GM04503 (cell line): Measurements from ENCODE around the gene SRC.

Experiments used
- DNase-seq: peaks from one replicate; pipeline ENCODE4 v3.0.0-alpha.2; 2012; ENCODE audit warnings: low read depth

SRC gene

DNA sequence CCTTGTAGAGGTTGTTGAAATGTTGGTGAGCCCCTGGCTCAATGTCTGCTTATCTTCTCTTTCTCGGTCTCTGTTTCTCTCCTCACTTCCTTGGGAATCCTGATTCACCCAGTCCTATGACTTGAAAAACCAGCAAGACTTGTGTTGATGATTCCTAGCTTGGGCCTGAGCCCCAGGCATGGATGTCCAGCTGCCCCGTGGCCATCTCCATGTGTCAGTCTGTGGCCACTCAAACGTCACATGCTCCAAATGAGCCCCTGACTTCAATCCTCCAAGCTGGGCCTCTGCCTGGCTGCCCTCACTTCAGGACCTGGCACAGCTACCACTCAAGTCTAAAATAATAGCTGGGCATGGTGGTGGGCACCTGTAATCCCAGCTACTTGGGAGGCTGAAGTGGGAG lies 81.0 kb downstream of the SRC start:
- DNase-seq, result no peak

- DNase-seq, result no peak
Measured at GRCh38 chr20:37430044-37430443, 84.1 kb downstream of the SRC start.

DNA sequence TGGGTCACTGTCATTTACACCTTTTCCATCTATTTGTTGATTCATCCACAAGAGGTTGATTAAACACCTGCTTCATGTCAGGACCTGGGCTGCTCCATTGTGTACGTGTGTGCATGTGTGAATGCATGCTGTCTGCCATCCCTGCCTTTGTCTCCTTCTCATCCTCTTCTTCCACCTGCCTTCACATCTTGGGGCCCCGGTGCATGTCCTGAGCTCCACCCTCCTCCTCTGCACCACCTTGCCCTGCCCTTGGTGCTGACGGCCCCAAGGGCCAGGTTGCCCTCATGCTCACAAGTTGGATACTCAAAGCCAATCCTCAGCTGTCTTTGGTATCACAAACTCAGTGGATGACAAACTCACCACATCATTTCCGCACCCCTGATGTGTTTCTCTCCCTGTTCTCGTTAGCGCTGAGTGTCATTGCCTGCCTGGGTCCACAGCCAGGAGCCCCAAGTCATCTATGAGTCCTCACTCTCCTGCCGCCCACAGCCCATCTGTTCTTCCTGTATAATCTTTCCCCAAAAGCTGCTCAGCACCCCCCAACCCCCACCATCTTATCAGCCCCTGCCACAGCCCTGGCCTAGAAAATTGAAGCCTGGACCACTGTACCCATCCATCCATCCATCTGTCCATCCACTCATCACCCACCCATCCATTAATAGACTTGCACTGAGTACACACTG lies 85.0 kb downstream of the SRC start:
- no peak for DNase-seq

DNA sequence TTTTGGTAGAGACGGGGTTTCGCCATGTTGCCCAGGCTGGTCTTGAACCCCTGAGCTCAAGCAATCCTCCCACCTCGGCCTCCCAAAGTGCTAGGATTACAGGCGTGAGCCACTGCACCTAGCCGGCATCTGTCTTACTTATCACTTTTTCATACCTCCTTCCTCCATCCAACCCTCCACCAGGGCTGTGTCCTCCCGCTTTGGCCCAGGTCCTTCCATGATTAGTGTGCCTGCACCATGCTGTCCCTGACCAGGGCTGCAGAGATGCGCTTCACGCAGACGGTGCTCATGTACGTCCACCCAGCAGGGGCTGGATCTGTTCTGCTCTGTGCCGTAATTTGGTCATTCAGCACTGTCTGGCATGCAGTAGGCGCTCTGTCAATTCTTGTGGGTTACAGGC lies 85.8 kb downstream of the SRC start:
- no peak for DNase-seq

DNA sequence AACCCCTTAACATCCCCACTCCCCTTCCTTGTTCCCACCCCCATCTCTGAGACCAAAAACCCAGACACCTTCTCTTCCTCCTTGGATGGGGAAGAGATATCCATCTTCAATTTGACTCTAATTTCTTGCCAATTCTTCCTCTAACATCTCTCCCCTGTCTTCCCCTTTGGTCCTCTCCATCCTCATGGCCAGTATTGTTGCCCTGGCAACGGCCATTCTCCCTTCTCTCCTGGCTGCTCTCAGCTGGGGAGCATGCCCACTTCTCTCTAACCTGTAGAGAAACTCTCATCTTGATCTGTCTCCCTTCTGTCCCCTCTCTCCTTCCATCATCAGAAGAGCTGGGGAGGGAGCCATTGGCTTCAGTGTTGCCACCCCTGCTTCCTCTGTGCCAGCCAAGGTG lies 86.7 kb downstream of the SRC start:
- DNase-seq, result no peak

DNA sequence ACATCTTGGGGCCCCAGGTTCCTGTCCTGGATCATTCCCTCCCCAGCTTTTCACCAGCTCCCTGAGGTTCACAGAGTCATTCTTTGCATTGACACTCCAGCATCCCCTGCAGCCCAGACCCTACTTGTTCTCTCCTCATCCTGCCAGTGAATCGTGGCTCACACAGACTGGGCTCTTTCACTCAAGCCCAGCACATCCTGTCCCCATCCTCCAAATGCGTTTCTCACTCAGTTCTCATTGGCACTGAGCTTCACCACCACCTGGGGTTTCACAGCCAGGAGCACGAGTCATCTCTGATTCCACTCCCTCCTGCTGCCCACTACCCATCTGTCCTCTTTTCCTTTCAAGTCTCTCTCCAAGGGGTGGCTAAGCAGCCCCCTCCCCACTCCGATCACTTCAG lies 89.7 kb downstream of the SRC start:
- DNase-seq, result no peak

DNA sequence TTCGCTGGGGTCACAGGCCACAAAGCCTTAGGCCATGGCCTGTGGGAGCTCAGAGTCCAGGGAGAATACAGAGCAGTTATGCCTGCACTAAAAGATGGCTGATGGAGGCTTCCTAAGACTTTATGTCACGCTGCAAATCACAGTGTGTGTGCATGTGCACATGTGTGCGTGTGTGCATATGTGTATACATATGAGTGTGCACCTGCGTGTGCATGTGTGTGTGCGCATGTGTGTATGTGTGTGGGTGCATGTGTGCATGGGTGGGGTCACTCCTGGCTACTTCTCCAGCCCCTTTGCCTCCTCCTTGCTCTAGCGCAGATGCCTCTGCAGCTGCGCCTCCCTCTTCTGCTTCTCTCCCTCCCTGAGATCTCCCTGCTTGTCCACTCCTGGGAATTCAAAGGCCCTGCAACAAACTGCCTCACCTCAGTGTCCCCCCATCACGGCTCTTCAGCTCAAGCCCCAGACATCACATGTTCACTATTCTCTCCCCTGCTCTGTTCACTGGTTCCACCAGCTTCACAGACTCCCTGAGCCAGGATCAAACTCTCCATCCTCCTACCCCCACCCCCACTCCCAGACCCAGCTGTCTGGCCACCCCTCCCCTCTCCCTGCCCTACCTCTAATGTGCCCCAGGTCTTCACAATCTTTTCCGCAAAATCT lies 90.7 kb downstream of the SRC start:
- no peak for DNase-seq

DNA sequence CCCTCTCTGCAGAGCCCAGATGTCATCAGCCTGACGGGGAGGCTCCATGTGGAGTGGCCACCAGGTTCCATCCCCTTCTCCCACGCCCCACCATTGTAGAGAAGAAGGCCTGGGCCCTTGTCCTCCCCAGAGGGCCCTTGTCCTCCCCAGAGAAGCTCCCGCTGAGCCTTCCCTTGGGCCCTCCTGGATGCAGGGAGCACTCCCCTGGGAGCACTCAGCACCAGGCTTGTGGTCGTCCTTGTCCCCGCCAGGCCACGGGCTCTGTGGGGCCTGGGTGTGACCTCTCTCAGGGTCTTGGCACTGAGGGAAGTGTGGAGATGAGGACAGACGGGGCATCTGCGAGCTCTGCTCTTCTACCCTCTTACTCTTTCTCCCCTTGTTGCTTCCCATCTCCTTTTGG lies 91.7 kb downstream of the SRC start:
- no peak for DNase-seq

- no peak for DNase-seq
Measured at GRCh38 chr20:37438464-37439222, 92.7 kb downstream of the SRC start.

DNA sequence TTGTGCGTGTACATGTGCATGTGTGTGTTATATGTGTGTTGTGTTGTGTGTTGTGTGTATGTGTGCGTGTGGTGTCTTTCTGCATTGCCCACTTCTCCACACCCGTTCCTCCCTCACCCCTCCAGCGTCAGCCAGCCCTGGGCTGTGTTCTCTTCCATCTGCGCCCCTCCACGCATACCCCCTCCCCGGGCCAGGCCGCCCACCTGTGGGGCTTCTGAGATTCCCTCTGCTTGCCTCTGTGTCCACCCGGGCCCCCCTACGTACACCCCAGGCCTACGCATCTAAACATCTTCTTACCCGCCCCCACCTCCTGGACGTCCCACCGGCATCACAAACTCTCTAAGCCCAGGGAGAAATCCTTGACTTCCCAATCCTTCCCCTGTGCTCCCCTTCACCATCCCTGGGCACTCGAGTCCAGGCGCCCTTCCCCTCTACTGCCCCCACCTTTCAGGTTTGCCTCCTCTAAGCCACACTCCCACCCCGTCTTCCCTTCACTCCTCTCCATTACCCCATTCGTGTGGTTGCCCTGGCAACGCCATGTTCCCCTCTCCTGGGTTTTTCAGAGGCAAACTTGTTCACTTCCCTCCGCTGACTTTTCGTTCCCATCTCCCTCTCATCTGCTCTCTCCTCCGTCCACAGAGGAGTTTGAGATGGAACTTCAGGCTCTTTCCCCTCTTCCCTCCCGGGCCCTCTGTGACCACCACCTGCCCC lies 93.4 kb downstream of the SRC start:
- DNase-seq, result no peak

DNA sequence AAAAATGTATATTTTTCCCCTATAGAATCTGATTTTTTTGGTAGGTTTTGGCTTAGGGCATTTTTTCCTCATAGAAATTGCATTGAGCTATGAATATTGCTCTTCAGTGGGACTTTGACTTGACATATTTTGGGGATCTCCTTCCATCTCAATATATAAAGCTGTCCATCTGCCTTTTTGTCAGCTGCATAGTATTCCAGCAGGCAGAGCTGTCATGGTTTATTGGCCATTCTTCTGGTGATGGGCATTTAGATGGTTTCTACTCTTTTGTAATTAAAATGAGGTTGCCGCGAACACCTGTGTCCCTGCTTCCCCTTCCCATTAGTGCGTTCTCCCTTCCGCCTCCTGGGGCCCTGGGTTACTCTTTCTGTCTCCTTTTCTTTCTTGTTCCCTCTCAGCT lies 95.1 kb downstream of the SRC start:
- DNase-seq, result no peak

- no peak for DNase-seq
Measured at GRCh38 chr20:37442547-37442946, 96.6 kb downstream of the SRC start.

DNA sequence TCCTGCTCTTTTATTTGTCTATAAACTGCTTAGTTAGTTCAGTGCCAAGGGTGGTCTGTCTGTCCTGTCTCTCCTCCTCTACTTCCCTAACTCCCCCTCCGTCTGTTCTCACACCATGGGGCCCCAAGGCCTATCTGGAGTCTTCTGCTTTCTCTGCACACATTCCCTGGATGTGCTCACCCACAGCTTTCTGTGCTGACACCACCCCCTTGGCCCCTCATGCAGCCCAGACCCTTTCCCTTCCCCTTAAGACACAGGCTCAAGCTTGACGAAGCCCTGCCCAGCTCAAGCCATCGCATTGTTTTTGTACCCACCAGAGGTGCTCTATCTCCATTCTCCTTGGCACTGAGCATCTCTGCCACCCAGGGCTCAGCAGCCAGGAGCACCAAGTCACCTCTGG lies 97.0 kb downstream of the SRC start:
- no peak for DNase-seq

GRCh38 chr20:37443596-37443995 lies 97.7 kb downstream of the SRC start:
- no peak for DNase-seq

GRCh38 chr20:37445041-37445440 lies 99.1 kb downstream of the SRC start:
- no peak for DNase-seq

- DNase-seq, result no peak
Measured at GRCh38 chr20:37446286-37447032, 100.5 kb downstream of the SRC start.

DNA sequence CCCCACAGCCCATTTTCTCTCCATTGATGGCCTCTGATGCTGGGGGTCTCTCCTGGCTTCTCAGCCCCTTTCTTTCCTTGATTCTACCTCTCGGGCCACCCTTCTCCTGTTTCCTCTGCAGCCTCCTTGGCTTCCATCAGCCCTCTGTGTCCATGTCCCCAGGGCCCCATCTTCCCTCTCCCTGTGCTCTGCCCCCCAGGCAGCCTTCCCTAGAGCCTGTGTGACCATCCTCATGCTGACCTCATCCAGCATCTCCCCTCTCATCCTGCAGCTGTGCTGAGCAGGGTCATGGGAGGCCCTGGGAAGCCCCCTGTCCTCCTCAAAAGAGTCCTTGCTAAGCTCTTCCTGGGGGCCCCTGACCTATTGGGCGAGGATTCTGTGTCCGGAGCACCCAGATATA lies 101.7 kb downstream of the SRC start:
- no peak for DNase-seq

- DNase-seq, result no peak
Measured at GRCh38 chr20:37449276-37449675, 103.3 kb downstream of the SRC start.

DNA sequence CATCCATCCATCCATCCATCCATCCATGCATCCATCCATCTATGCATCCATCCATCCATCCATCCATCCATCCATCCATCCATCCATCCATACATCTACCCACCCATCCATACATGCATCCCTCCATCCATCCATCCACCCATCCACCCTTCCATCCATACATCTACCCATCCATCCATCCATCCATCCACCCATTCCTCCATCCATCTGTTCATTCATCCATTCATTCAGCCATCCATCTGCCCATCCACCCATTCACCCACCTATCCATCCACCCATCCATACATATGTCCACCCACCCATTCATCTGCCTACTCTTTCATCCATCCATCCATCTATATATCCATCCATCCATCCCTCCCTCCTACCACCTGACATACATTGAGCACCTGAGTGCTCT lies 104.4 kb downstream of the SRC start:
- DNase-seq, result no peak

GRCh38 chr20:37451616-37452015 lies 105.7 kb downstream of the SRC start:
- DNase-seq, result no peak

- DNase-seq, result no peak
Measured at GRCh38 chr20:37452236-37452635, 106.3 kb downstream of the SRC start.

DNA sequence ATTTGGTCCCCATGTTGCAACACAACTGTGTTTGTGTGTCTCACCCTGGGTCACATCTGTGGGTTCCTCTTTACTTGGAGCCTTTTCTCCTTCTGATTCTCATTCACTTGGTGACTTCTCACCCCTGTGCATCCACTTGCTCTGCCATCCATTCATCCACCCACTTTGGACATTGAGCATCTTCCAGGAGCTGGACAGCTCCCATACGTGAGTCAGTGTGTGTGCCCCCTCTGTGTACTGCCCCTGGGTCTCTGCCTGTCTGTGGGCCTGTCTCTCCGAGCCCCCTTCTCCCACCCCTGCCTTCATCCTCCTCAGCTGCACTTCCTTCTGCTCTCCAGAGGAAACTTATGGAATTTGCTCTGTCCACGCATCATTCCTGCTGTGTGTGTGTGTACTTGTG lies 107.3 kb downstream of the SRC start:
- DNase-seq, result no peak
